Fibroblast of peridontal ligament (primary cell): ENCODE measurements around the gene KRI1.

ENCODE experiments used
- DNase-seq: peaks from one replicate; pipeline ENCODE4 v3.0.0-alpha.2; 2010; ENCODE audit errors: extremely low read depth

Gene KRI1

DNA sequence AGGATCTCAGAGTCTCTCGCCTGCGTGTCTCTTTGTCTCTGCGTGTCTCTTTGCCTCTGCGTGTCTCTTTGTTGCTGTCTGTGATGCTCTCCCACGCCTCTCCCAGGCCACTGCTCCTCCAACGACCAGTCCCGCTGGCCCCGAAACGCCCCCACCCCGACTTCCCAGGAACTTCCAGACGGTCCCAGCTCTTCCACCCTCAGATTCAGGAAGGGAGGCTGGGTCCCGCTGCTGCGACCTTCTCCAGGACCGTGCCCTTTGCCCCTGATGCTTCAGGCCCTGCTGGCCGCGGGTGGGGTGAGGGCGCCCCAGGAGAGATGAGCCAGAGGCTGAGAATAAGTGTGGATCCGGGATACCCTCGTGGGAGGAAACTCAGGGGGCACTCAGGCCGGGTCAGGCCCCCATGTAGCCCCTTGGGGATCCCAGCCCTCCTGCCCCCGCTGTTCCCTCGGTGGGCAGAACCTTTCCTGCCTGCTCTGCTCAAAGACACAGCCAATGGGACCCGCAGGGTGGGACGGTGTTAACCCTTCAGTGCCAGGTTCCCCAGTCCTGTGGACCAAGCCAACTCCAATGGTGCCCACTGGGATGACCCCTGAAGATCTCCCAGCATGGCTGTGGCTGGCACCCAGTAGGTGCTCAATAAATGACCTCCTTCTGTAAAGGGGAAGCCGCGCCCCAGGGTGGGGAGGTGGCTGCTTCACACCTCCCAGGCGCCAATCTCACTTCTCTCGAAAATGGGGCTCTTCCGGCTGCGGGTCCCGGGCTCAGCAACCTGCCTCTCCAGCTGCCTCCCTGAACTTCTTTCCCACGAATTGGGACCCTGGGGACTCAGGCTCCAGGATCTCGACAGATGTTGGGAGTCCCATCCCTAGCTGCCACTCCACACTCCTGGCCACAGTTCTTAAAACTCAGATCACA is 47.1 kb downstream of the KRI1 start:
- no peak for DNase-seq

DNA sequence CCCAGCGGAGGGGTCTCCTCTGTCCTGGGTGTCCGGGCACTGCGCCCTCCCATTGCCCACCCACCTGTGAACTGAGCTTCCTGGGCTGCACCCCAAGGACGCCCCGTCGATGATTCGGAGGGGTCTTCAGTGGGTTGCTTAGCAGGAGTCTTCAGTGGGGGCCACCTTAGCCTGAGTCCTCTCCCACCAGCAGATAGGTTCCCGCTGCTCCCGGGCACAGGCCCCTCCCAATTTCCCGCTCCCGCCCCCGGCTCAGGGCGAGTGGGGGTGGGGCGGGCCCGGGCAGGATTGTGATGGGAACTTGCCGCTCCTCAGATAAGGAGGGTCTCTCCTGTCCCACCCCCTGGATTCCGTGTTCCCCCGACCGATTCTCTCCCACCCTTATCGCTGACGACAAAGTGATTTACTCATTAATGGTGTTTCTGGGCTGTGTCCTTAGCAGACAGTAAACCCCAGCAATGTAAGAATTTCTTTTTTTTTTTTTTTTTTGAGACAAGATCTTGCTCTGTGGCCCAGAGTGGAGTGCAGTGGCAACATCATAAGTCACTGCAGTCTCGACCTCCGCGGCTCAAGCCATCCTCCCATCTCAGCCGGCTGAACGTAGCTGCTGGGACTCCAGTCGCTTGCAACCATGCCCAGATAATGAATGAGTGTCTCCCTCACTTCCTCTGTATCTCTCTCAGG is 47.9 kb downstream of the KRI1 start:
- DNase-seq = peak; percentile 18

DNA sequence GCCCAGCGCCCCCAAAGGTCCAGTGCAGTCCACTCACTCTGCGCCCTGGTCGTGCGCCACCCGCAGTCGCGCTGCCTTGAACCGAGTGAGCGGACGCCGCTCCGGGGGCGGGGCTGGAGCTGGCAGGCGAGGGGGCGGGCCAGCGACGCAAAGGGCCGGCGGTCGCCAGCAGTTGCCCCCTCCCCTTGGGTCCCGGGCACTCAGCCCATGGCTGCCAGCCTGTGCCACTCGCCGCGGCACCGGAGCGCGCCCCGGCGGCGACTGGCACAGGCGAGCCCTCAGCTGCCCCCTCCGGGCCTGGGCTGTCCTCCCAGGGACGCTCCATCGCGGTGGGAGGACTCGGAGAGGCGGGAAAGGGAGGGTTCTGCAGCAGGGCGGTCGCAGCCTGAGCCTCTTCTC is 48.5 kb downstream of the KRI1 start, which contains the start of gene S1PR5:
Gene S1PR5, minus strand, starts transcription at position 87 of the 399 bp plus-strand sequence. CDS start 2,436 bp downstream, outside the sequence.
- no peak for DNase-seq

- DNase-seq = no peak
Observed at GRCh38 chr19:10516671-10517286, 49.0 kb downstream of the KRI1 start.

DNA sequence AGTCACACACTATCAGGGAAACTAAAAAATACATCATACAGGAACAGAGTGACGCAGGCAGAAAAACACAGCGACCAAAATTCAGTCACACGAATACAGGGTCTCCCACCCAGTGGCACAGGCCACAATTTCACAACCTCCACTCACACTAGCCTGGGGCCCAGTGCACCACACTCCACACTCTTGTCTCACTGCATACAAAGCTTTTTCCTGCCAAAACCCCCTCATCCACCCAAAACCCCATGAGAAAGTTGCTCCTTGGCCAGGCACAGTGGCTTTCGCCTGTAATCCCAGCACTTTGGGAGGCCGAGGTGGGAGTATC is 49.8 kb downstream of the KRI1 start:
- no peak for DNase-seq

GRCh38 chr19:10514211-10515145 is 51.3 kb downstream of the KRI1 start:
- no peak for DNase-seq

DNA sequence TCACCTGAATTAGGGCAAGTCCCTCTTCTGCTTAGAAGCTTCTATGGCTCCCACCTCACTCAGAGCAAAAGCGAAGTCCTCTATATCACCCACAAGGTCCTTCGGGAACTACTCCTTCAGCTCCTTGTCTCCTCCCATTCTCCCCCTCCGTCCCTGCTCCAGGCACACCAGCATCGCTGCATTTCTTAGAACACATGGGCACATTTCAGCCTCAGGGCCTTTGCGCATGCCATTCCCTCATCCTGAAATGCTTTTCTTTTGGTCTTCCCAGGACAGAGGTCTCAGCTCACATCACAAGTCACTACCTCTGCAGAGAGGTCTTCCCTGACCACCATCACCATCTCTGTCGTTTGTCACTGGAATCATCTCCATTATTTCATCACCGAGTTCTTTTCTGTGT is 52.6 kb downstream of the KRI1 start:
- DNase-seq = no peak

GRCh38 chr19:10510301-10510802 is 55.5 kb downstream of the KRI1 start:
- DNase-seq = no peak

- DNase-seq = no peak
Observed at GRCh38 chr19:10508707-10509106, 57.1 kb downstream of the KRI1 start.

- no peak for DNase-seq
Observed at GRCh38 chr19:10508036-10508435, 57.8 kb downstream of the KRI1 start.

DNA sequence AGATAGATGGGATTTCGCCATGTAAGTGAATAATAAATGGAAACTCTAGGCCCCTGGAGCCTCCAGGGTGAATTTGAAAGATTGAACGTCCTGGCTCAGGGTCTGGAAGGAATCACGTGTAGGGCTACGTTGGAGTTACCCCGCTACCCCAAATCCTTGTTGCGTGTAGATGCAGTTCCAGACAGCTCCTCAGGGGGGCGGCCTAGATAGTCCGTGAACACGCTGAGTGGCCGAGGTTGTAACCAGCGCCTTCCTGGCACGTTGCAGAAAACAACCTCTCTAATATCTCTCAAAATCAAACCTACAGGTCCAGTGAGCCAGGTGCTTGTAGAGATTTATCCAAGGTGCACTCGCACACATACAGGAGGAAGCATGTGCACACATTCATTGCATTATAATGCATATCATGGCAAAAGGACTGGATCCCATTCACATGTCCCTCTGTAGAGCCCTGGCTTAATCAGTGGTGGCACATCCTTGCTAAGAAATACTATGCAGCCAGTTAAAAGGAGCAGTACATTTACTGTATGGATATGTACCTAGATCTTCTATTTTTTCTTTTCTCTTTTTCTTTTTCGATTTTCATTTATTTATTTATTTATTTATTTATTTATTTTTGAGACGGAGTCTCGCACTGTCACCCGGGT is 60.1 kb downstream of the KRI1 start:
- DNase-seq = peak; percentile 66
